H1 (cell line): ENCODE results near the gene DRD2. TPM values are rescaled to one million over a fixed set of nuclear protein-coding genes. Genes with fewer than 3 reads are reported as not detected.

Experiments
- CTCF ChIA-PET: fragments of 300-600 bp; sonication (Branson Sonifier 250); formaldehyde crosslinking; loops from one replicate; lab custom pipeline; 2021; ENCODE audit not compliant: partially characterized antibody; lab: Charles Lee
- POLR2A ChIA-PET: fragments of 300-600 bp; sonication (Branson Sonifier 250); formaldehyde crosslinking; loops from one replicate; lab custom pipeline; 2021; ENCODE audit warnings: inconsistent platforms; ENCODE audit not compliant: partially characterized antibody; lab: Charles Lee
- DNase-seq, 2 experiments: peaks; one replicate each; pipeline versions ENCODE4 v3.0.0 to v3.0.0-alpha.2; 2010 to 2022; ENCODE audit warnings: low spot score in 2 of 2, low read depth in 1 of 2, mixed read lengths in 1 of 2
- FAIRE-seq: peaks from 2 replicates; lab custom pipeline; 2011; peaks lifted over from hg19 to GRCh38; lab: Jason Lieb, UNC
- H2AFZ ChIP-seq: 2 replicates; pipeline ENCODE4 v1.8.1; 2012; ENCODE audit warnings: low read length, inconsistent platforms
- H2AK5ac ChIP-seq: 2 replicates; pipeline ENCODE4 v1.6.1; 2013; ENCODE audit warnings: low read depth, low read length
- H2BK120ac ChIP-seq: replicated peaks from 2 replicates; pipeline ENCODE3; 2013; ENCODE audit warnings: low read depth, low read length, inconsistent platforms
- H2BK12ac ChIP-seq: 2 replicates; pipeline ENCODE4 v1.6.1; 2013; ENCODE audit warnings: low read depth, low read length
- H2BK15ac ChIP-seq: 2 replicates; pipeline ENCODE4 v1.6.1; 2013; ENCODE audit warnings: low read length
- H2BK20ac ChIP-seq: 2 replicates; pipeline ENCODE4 v1.6.1; 2013; ENCODE audit warnings: low read length
- H2BK5ac ChIP-seq: 2 replicates; pipeline ENCODE4 v1.6.1; 2013; ENCODE audit warnings: low read depth, low read length
- H3K14ac ChIP-seq: 2 replicates; pipeline ENCODE4 v1.6.1; 2013; ENCODE audit warnings: inconsistent platforms; ENCODE audit not compliant: insufficient read length
- H3K18ac ChIP-seq: 2 replicates; pipeline ENCODE4 v1.6.1; 2013; ENCODE audit warnings: low read length; ENCODE audit errors: extremely low read depth
- H3K23ac ChIP-seq: 2 replicates; pipeline ENCODE4 v1.6.1; 2013; ENCODE audit warnings: inconsistent platforms; ENCODE audit not compliant: insufficient read length
- H3K23me2 ChIP-seq: 2 replicates; pipeline ENCODE4 v1.6.1; 2013; ENCODE audit warnings: low read depth, low read length
- H3K27ac ChIP-seq: 2 replicates; pipeline ENCODE4 v1.6.1; 2011; ENCODE audit warnings: low read depth, low read length, inconsistent platforms
- H3K27me3 ChIP-seq, 4 experiments: replicated peaks in 1 of 4; 1 replicate in 1 of 4; 2 replicates in 3 of 4; pipeline versions ENCODE4 v1.6.1 to v1.8.1; 2011 to 2013; ENCODE audit warnings: low read length in 3 of 4, mild to moderate bottlenecking in 3 of 4, inconsistent platforms in 2 of 4, mixed read lengths in 2 of 4, moderate library complexity in 1 of 4; ENCODE audit not compliant: control insufficient read depth in 3 of 4, insufficient read depth in 3 of 4; ENCODE audit errors: extremely low read depth in 1 of 4
- H3K36me3 ChIP-seq, 4 experiments: 2 replicates each; pipeline versions ENCODE4 v1.6.1 to v1.8.1; 2011 to 2013; ENCODE audit warnings: mild to moderate bottlenecking in 4 of 4, low read length in 3 of 4, moderate library complexity in 2 of 4, control low read depth in 1 of 4, inconsistent platforms in 1 of 4; ENCODE audit not compliant: insufficient read depth in 4 of 4, control insufficient read depth in 2 of 4
- H3K4ac ChIP-seq: replicated peaks from 2 replicates; pipeline ENCODE3; 2013; ENCODE audit warnings: low read length, low read depth, mixed read lengths, inconsistent platforms; ENCODE audit not compliant: insufficient read length
- H3K4me1 ChIP-seq, 4 experiments: replicated peaks in 1 of 4; 1 replicate in 1 of 4; 2 replicates in 3 of 4; pipeline versions ENCODE4 v1.6.1 to v1.8.1; 2011 to 2013; ENCODE audit warnings: low read length in 3 of 4, inconsistent platforms in 2 of 4, mixed read lengths in 1 of 4; ENCODE audit not compliant: insufficient read depth in 4 of 4, control insufficient read depth in 3 of 4
- H3K4me2 ChIP-seq, 2 experiments: 2 replicates each; pipeline versions ENCODE4 v1.6.1 to v1.8.1; 2011 to 2013; ENCODE audit warnings: low read depth in 2 of 2, low read length in 2 of 2, control low read depth in 1 of 2, inconsistent platforms in 1 of 2, mild to moderate bottlenecking in 1 of 2; ENCODE audit not compliant: insufficient read depth in 1 of 2
- H3K4me3 ChIP-seq, 4 experiments: fragments of 200-600, 300-600 bp in 1 of 4; sonication (generic), shearing (Covaris generic), sonication (Bioruptor Twin) in 1 of 4; 2 replicates each; pipeline versions ENCODE4 v1.5.1 to v1.8.1; 2011 to 2016; ENCODE audit warnings: low read length in 4 of 4, low read depth in 3 of 4, control low read depth in 2 of 4, inconsistent platforms in 2 of 4, mild to moderate bottlenecking in 2 of 4, mixed read lengths in 1 of 4, moderate library complexity in 1 of 4; ENCODE audit not compliant: insufficient read depth in 2 of 4; ENCODE audit errors: extremely low read depth in 1 of 4
- H3K56ac ChIP-seq: replicated peaks from 2 replicates; pipeline ENCODE3; 2013; ENCODE audit warnings: low read depth, mild to moderate bottlenecking, mixed read lengths, low read length, inconsistent platforms; ENCODE audit not compliant: insufficient read length
- H3K79me1 ChIP-seq: 2 replicates; pipeline ENCODE4 v1.6.1; 2013; ENCODE audit warnings: low read depth, low read length, control low read depth
- H3K79me2 ChIP-seq, 2 experiments: 2 replicates each; pipeline versions ENCODE4 v1.6.1 to v1.8.1; 2012 to 2013; ENCODE audit warnings: low read length in 2 of 2, mild to moderate bottlenecking in 2 of 2, inconsistent platforms in 1 of 2; ENCODE audit not compliant: insufficient read depth in 2 of 2, control insufficient read depth in 1 of 2
- H3K9ac ChIP-seq, 4 experiments: replicated peaks in 1 of 4; 1 replicate in 1 of 4; 2 replicates in 3 of 4; pipeline versions ENCODE4 v1.6.1 to v1.8.1; 2011 to 2013; ENCODE audit warnings: low read depth in 3 of 4, low read length in 3 of 4, control low read depth in 2 of 4, mild to moderate bottlenecking in 2 of 4, moderate library complexity in 2 of 4, inconsistent platforms in 1 of 4; ENCODE audit errors: extremely low read depth in 1 of 4
- H3K9me3 ChIP-seq, 2 experiments: 2 replicates each; pipeline versions ENCODE4 v1.6.1 to v1.8.1; 2012 to 2013; ENCODE audit warnings: mild to moderate bottlenecking in 2 of 2, moderate library complexity in 2 of 2, control low read depth in 1 of 2, inconsistent platforms in 1 of 2, low read depth in 1 of 2, low read length in 1 of 2, mixed read lengths in 1 of 2; ENCODE audit not compliant: insufficient read depth in 2 of 2
- H4K20me1 ChIP-seq, 2 experiments: replicated peaks in 1 of 2; 2 replicates each; pipeline versions ENCODE3 to v1.8.1; 2011 to 2013; ENCODE audit warnings: inconsistent platforms in 2 of 2, low read length in 2 of 2, mild to moderate bottlenecking in 1 of 2; ENCODE audit not compliant: insufficient read depth in 2 of 2, control insufficient read depth in 1 of 2
- H4K5ac ChIP-seq: 2 replicates; pipeline ENCODE4 v1.6.1; 2013; ENCODE audit warnings: low read length, low read depth, mixed read lengths, inconsistent platforms; ENCODE audit not compliant: insufficient read length
- H4K8ac ChIP-seq: 2 replicates; pipeline ENCODE4 v1.8.0; 2013; ENCODE audit warnings: mild to moderate bottlenecking, moderate library complexity, low read length, inconsistent platforms; ENCODE audit not compliant: insufficient read depth; ENCODE audit errors: extremely low read depth
- H4K91ac ChIP-seq: replicated peaks from 2 replicates; pipeline ENCODE3; 2013; ENCODE audit warnings: low read length, mixed read lengths, inconsistent platforms; ENCODE audit not compliant: insufficient read length
- PHF8 ChIP-seq: fragments of 200-600 bp; sonication (generic); conservative IDR thresholded peaks from 2 replicates; pipeline ENCODE4 v1.7.1; 2012; ENCODE audit warnings: low read depth, mild to moderate bottlenecking, inconsistent platforms, low read length, moderate library complexity
- SAP30 ChIP-seq: fragments of 300-600 bp; sonication (generic); IDR thresholded peaks from 2 replicates; pipeline ENCODE4 v1.7.1; 2012; ENCODE audit warnings: low read length, moderate library complexity, mild to moderate bottlenecking, inconsistent platforms; ENCODE audit not compliant: insufficient read depth, insufficient replicate concordance
- WGBS, 2 experiments: shearing (Covaris generic) in 1 of 2; methylation state at CpG; one replicate each; pipeline versions ENCODE4 v1.1.6 to v1.1.7; 2013 to 2015; ENCODE audit warnings: low lambda C conversion rate in 2 of 2, mixed read lengths in 2 of 2, inconsistent platforms in 1 of 2, low coverage in 1 of 2, missing lambda C conversion rate in 1 of 2; ENCODE audit not compliant: insufficient replicate concordance in 2 of 2, insufficient coverage in 1 of 2, insufficient read length in 1 of 2; ENCODE audit errors: extremely low coverage in 1 of 2, missing lambda C conversion rate in 1 of 2; 5-methylcytosine and 5-hydroxymethylcytosine counted together
- polyA plus RNA-seq, 7 experiments: library from polyadenylated mRNA; depleted of rRNA in 3 of 7; stranded (reverse) in 5 of 7; unstranded in 2 of 7; fragments of >200 nt in 5 of 7; fragments of 200-250 nt in 2 of 7; gene quantifications; 1 replicate in 5 of 7; 2 replicates in 1 of 7; 4 replicates in 1 of 7; pipeline versions ENCODE4 v1.2.1 to v1.2.3, GENCODE V29; 2011 to 2013; ENCODE audit warnings: missing spikeins in 2 of 7, mixed read lengths in 2 of 7
- total RNA-seq: library from RNA; stranded (reverse); fragmentation: NEBNext Ultra II Directional; extraction: Animal tissue kit (Norgen Biotek cat#: 25700); gene quantifications from 2 replicates; pipeline ENCODE4 v1.2.1, GENCODE V29; 2021

The DRD2 gene
- total and polyA plus RNA-seq, 2 of the 8 experiments (the other 6 are each of a cell fraction or from before 2014, with no cell fraction given), result 0.26 to 0.41 TPM

- Histone ChIP-seq H3K14ac (no peak overlapping the region), H3K23ac (no peak overlapping the region), H2BK12ac (no peak overlapping the region), H3K27me3 (no peaks in the 10 kb centered on the region), H3K4me3 (no peak overlapping the region), H3K79me2 (no peaks in the 10 kb centered on the region), H3K9ac (no peak overlapping the region), H3K79me1 (no peaks in the 10 kb centered on the region), H3K4me1 (no peaks in the 10 kb centered on the region), H3K18ac (no peak overlapping the region), H3K4me2 (no peak overlapping the region), H4K5ac (no peak overlapping the region), H4K8ac (0 out of 2 replicates have a peak overlapping the region, but pooled peaks have one; percentile 36), H3K36me3 (no peaks in the 10 kb centered on the region), H3K9me3 (no peaks in the 10 kb centered on the region), H3K23me2 (no peaks in the 10 kb centered on the region), H3K4ac (no peak overlapping the region), H3K27ac (no peak overlapping the region), H2AFZ (no peak overlapping the region), H3K56ac (no peak overlapping the region), H2AK5ac (no peak overlapping the region), H2BK120ac (no peak overlapping the region), H2BK20ac (no peak overlapping the region), H4K20me1 (no peaks in the 10 kb centered on the region), H4K91ac (no peak overlapping the region), H2BK5ac (no peak overlapping the region), H2BK15ac (no peak overlapping the region)
- WGBS, 2 experiments, result 83% methylated on average over 7 of the region's 7 CpGs; no CpG with 5 or more reads in 1 of the 2 experiments
- ChIA-PET CTCF (interaction anchor here (0.6 to 3.4 kb wide), 5 partner anchors 8 to 38 kb away, joined by 3 to 10 read pairs (median 3); partner anchors contain the start of gene ANKK1), POLR2A (interaction anchor here (1.2 kb wide), 1 partner anchor 12 kb away, joined by 4 read pairs; no protein-coding TSS in a partner anchor)
- TF ChIP-seq SAP30 (no peak), PHF8 (no peak)
- no peak for FAIRE-seq
- DNase-seq, result no peak
Measured at GRCh38 chr11:113397212-113397611, 78.0 kb downstream of the DRD2 start.
